Gastroesophageal sphincter (tissue), 4 donors: Measurements from ENCODE around the gene RASSF7. TPM values are rescaled to one million over a fixed set of nuclear protein-coding genes. Genes with fewer than 3 reads are reported as not detected.
A peak's percentile ranks its signal among the peaks of the same experiment; 100 is the strongest.

ENCODE experiments used
- ATAC-seq: fragments of 150-250 bp; one replicate; pipeline ENCODE4 v1.9.1; 2016; ENCODE audit warnings: mild to moderate bottlenecking, moderate library complexity
- H3K27ac ChIP-seq, 4 donors: fragments of 200-600 bp; sonication (generic) in 3 of 4; 1 replicate in 3 of 4; 2 replicates in 1 of 4; pipeline ENCODE4 v1.5.1; 2016 to 2019
- H3K27me3 ChIP-seq: fragments of 200-600 bp; sonication (generic); one replicate; pipeline ENCODE4 v1.5.1; 2019
- H3K36me3 ChIP-seq, 2 donors: fragments of 200-600 bp; sonication (generic); one replicate each; pipeline ENCODE4 v1.5.1; 2019; ENCODE audit warnings: control low read depth in 1 of 2
- H3K4me1 ChIP-seq, 3 donors: fragments of 200-600 bp; sonication (generic); 1 replicate in 2 of 3; 2 replicates in 1 of 3; pipeline ENCODE4 v1.5.1; 2016 to 2019; ENCODE audit warnings: control low read depth in 2 of 3
- H3K4me3 ChIP-seq, 2 donors: fragments of 200-600 bp; sonication (generic); one replicate each; pipeline ENCODE4 v1.5.1; 2019; ENCODE audit warnings: mild to moderate bottlenecking in 1 of 2, moderate library complexity in 1 of 2
- H3K9me3 ChIP-seq, 3 donors: fragments of 200-600 bp; sonication (generic); one replicate each; pipeline ENCODE4 v1.5.1; 2017 to 2019; ENCODE audit warnings: control low read depth in 2 of 3
- EP300 ChIP-seq: sonication (generic); formaldehyde crosslinking; IDR thresholded peaks from one replicate; pipeline ENCODE4 v1.6.1; 2017; ENCODE audit warnings: antibody characterized with exemption, mild to moderate bottlenecking
- POLR2A ChIP-seq, 2 donors: fragments of 450-650 bp; IDR thresholded peaks; one replicate each; pipeline ENCODE4 v1.6.1; 2017; ENCODE audit warnings: antibody characterized with exemption in 2 of 2, mild to moderate bottlenecking in 2 of 2, moderate library complexity in 1 of 2
- POLR2AphosphoS5 ChIP-seq: sonication (generic); formaldehyde crosslinking; IDR thresholded peaks from one replicate; pipeline ENCODE4 v1.6.1; 2017; ENCODE audit warnings: antibody characterized with exemption
- WGBS, 2 donors: methylation state at CpG; one replicate each; pipeline ENCODE4 v1.1.5; 2018; ENCODE audit warnings: low coverage in 1 of 2; 5-methylcytosine and 5-hydroxymethylcytosine counted together
- total RNA-seq, 4 donors: library from RNA; depleted of rRNA; stranded (reverse); fragments of >200 nt; gene quantifications; one replicate each; pipeline ENCODE4 v1.1.0, GENCODE V29; 2016
- TF ChIP-seq, protein P1 (sequence below), 4 experiments: fragments of 200-600 bp in 2 of 4; fragments of 450-650 bp in 2 of 4; sonication (generic) in 1 of 4; IDR thresholded peaks; one replicate each; pipeline ENCODE4 v1.5.1; 2017 to 2019; ENCODE audit warnings: antibody characterized with exemption in 4 of 4, mild to moderate bottlenecking in 2 of 4, moderate library complexity in 2 of 4

Gene RASSF7
- total RNA-seq, 4 donors from 2014 or later, result 3.4 to 12.5 (median 8.6) TPM

- no peaks in the 10 kb centered on the region for H3K9me3 ChIP-seq
- no peak for ATAC-seq
- no peak overlapping the region for H3K27ac ChIP-seq
- H3K36me3 ChIP-seq, result no peaks in the 10 kb centered on the region
- no peak overlapping the region for H3K4me3 ChIP-seq
- H3K4me1 ChIP-seq, result peaks cover 0 to 40% (median 11%) of the 10 kb centered on the region in 3 donors
- no CpG with 5 or more reads among the region's 12 CpGs for WGBS, 2 donors
- peaks cover 9% of the 10 kb centered on the region for H3K27me3 ChIP-seq
- TF ChIP-seq, protein P1, sequence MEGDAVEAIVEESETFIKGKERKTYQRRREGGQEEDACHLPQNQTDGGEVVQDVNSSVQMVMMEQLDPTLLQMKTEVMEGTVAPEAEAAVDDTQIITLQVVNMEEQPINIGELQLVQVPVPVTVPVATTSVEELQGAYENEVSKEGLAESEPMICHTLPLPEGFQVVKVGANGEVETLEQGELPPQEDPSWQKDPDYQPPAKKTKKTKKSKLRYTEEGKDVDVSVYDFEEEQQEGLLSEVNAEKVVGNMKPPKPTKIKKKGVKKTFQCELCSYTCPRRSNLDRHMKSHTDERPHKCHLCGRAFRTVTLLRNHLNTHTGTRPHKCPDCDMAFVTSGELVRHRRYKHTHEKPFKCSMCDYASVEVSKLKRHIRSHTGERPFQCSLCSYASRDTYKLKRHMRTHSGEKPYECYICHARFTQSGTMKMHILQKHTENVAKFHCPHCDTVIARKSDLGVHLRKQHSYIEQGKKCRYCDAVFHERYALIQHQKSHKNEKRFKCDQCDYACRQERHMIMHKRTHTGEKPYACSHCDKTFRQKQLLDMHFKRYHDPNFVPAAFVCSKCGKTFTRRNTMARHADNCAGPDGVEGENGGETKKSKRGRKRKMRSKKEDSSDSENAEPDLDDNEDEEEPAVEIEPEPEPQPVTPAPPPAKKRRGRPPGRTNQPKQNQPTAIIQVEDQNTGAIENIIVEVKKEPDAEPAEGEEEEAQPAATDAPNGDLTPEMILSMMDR (IDR thresholded peaks at IDR 0.05), result no peak
- TF ChIP-seq EP300 (no peak), POLR2AphosphoS5 (no peak), POLR2A (IDR thresholded peaks at IDR 0.05) (no peak)
Observed at GRCh38 chr11:563812-564578, 3.2 kb downstream of the RASSF7 start.

GRCh38 chr11:565921-566509 lies 5.2 kb downstream of the RASSF7 start:
- WGBS, 2 donors, result 74 to 92% methylated on average over 2 to 4 of the region's 12 CpGs
- Histone ChIP-seq H3K4me3 (no peak overlapping the region), H3K4me1 (peaks cover 0 to 38% (median 11%) of the 10 kb centered on the region in 3 donors), H3K9me3 (no peaks in the 10 kb centered on the region), H3K27ac (peak overlapping the region in 1 of 4 donors; percentile 19), H3K27me3 (no peaks in the 10 kb centered on the region), H3K36me3 (no peaks in the 10 kb centered on the region)
- TF ChIP-seq POLR2A (IDR thresholded peaks at IDR 0.05) (no peak), EP300 (no peak), POLR2AphosphoS5 (no peak)
- TF ChIP-seq, protein P1 (IDR thresholded peaks at IDR 0.05), result no peak
- ATAC-seq, result no peak

GRCh38 chr11:567011-567628 lies 6.3 kb downstream of the RASSF7 start:
- no peak for ATAC-seq
- no CpG with 5 or more reads among the region's 18 CpGs for WGBS, 2 donors
- Histone ChIP-seq H3K4me1 (peaks cover 0 to 27% (median 11%) of the 10 kb centered on the region in 3 donors), H3K4me3 (peak overlapping the region in 1 of 2 donors; percentile 67), H3K27me3 (no peaks in the 10 kb centered on the region), H3K9me3 (no peaks in the 10 kb centered on the region), H3K36me3 (no peaks in the 10 kb centered on the region), H3K27ac (peak overlapping the region in 3 of 4 donors; percentile 92 to 96 (median 93))
- TF ChIP-seq POLR2AphosphoS5, result no peak
- TF ChIP-seq, protein P1 (IDR thresholded peaks at IDR 0.05), result no peak
- TF ChIP-seq EP300, result no peak
- no peak for TF ChIP-seq POLR2A (IDR thresholded peaks at IDR 0.05)

- TF ChIP-seq, protein P1 (IDR thresholded peaks at IDR 0.05), result no peak
- no peak for TF ChIP-seq EP300
- no peak for TF ChIP-seq POLR2AphosphoS5
- Histone ChIP-seq H3K36me3 (no peaks in the 10 kb centered on the region), H3K4me3 (peak overlapping the region; percentile 67 to 75), H3K27me3 (no peaks in the 10 kb centered on the region), H3K4me1 (peaks cover 0 to 26% (median 11%) of the 10 kb centered on the region in 3 donors), H3K27ac (peak overlapping the region; percentile 88 to 96 (median 92)), H3K9me3 (no peaks in the 10 kb centered on the region)
- no CpG with 5 or more reads among the region's 41 CpGs for WGBS, 2 donors
- ATAC-seq, result peak; percentile 13
Observed at GRCh38 chr11:567629-568292, 7.0 kb downstream of the RASSF7 start.
